Fibroblast of the aortic adventitia (primary cell): Measurements from ENCODE around the gene GRIK4. TPM values are rescaled to one million over a fixed set of nuclear protein-coding genes. Genes with fewer than 3 reads are reported as not detected.
"Not testable (repeated sequence)": the region's sequence is repeated elsewhere in the genome, so short reads cannot be mapped to it uniquely, and the experiment has no call there.

Experiments used
- DNase-seq: peaks from one replicate; pipeline ENCODE4 v3.0.0-alpha.2; 2010; ENCODE audit warnings: low read depth
- H3K4me3 ChIP-seq: 2 replicates; pipeline ENCODE4 v1.5.1; 2011; ENCODE audit warnings: low read depth, mild to moderate bottlenecking, control low read depth, low read length, moderate library complexity
- CTCF ChIP-seq: IDR thresholded peaks from 2 replicates; pipeline ENCODE4 v1.5.1; 2011; ENCODE audit warnings: mild to moderate bottlenecking, low read length, control low read depth, inconsistent platforms; ENCODE audit not compliant: insufficient read depth
- total RNA-seq: library from RNA; depleted of rRNA; stranded (reverse); fragments of >200 nt; gene quantifications from 2 replicates; pipeline ENCODE4 v1.2.3, GENCODE V29; 2012; ENCODE audit warnings: low replicate concordance

GRIK4 gene
- total RNA-seq, 1 donor: not detected

DNA sequence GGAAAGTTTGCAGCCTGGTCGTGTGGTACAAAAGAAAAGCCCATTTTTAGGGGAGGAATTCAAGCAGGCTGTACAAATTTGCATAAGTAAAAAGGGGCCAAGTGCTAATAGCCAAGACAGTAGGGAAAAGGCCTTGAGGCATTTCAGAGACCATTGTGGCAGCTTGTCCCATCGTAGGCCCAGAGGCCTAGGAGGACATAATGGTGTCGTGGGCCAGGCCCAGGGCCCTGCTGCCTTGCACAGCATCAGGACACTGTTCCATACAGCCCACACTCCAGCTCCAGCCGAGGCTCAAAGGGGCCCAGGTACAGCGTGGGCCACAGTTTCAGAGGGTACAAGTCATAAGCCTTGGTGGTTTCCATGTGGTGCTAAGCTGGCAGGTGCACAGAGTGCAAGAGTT, 106.9 kb downstream of the GRIK4 start:
- no peak for TF ChIP-seq CTCF
- DNase-seq: no peak

DNA sequence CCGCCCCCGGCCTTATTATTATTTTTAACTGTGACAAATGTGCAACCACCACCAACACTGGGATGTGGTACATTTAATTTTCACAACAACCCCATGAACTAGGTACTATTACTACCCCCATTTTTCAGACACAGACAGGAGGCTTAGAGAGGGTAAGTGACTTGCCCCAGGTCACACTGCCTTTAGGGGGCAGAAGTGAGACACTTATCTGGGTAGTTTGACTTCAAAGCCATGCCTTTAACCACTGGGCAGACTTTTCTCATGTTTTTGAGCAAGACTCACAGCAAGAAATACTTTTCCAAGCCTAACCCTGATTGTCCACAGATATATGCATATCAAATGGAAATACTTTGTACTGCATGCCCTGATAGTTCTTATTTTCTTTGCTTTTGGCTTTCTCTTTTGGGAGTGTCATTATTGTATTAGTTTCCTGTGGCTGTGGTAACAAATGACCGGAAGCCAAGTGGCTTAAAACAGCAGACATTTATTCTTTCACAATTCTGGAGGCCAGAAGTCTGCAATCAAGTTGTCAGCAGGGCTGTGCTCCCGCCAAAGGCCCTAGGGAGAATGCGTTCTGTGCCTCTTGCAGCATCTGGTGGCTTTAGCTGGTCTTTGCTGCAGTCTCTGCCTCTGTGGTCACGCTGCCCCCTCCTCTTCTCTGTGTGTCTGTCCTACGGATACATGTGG, 110.8 kb downstream of the GRIK4 start:
- no peak for DNase-seq
- no peak overlapping the region for H3K4me3 ChIP-seq
- no peak for TF ChIP-seq CTCF

More for the DNA sequence above, 106.9 kb downstream of the GRIK4 start:
- no peak overlapping the region for H3K4me3 ChIP-seq

DNA sequence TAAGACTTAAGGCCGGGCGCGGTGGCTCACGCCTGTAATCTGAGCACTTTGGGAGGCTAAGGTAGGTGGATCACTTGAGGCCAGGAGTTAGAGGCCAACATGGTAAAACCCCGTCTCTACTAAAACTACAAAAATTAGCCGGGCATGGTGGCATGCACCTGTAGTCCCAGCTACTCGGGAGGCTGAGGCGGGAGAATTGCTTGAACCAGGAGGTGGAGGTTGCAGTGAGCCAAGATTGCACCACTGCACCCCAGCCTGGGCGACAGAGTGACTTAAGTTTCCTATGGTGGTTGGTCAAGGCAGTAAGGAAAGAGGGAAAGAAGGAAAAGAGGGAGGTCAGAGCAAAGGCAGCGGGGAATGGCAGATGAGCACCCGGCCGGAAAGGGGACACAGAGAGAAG, 113.4 kb downstream of the GRIK4 start:
- not testable (repeated sequence) for DNase-seq, H3K4me3 ChIP-seq

GRCh38 chr11:120625565-120625964, 114.0 kb downstream of the GRIK4 start:
- no peak for TF ChIP-seq CTCF
- no peak for DNase-seq
- H3K4me3 ChIP-seq: no peak overlapping the region

DNA sequence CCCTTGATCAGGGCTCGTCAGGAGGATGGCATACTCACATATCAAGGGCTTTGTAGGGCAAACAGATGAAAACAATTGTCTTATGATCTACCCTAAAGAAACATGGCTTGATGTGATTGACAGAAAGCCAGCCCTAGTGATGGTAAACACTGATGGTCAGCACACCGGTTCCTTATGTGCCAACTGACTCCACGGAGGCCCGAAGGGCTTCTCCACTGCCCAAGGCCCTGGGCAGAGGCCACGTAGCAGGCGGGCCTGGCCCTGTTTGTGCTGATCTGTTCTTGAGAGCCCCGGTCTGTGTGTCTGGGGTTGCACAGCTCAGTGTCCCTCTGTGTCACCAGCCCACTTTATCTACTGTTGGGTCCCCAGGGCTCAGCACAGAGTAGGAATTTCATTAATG, 115.2 kb downstream of the GRIK4 start:
- no peak for TF ChIP-seq CTCF
- H3K4me3 ChIP-seq: no peak overlapping the region
- no peak for DNase-seq

- no peak overlapping the region for H3K4me3 ChIP-seq
- TF ChIP-seq CTCF: no peak
- no peak for DNase-seq
Measured at GRCh38 chr11:120627327-120628163, 116.0 kb downstream of the GRIK4 start.

GRCh38 chr11:120629407-120630080, 118.0 kb downstream of the GRIK4 start:
- H3K4me3 ChIP-seq: no peak overlapping the region
- DNase-seq: no peak
- no peak for TF ChIP-seq CTCF
